CD4-positive, alpha-beta memory T cell (primary cell): ENCODE results near the gene USP17L13. TPM values are rescaled to one million over a fixed set of nuclear protein-coding genes. Genes with fewer than 3 reads are reported as not detected.
"Not testable (repeated sequence)": the region's sequence is repeated elsewhere in the genome, so short reads cannot be mapped to it uniquely, and the experiment has no call there.

Source experiments
- CTCF ChIA-PET: fragments of 350-600 bp; sonication (Branson Sonifier 250); formaldehyde crosslinking; loops from one replicate; lab custom pipeline; 2021; ENCODE audit warnings: inconsistent platforms; ENCODE audit not compliant: partially characterized antibody; lab: Charles Lee
- POLR2A ChIA-PET: fragments of 350-600 bp; sonication (Branson Sonifier 250); formaldehyde crosslinking; loops from one replicate; lab custom pipeline; 2021; ENCODE audit not compliant: partially characterized antibody; lab: Charles Lee
- DNase-seq, 5 donors: peaks; one replicate each; pipeline versions ENCODE4 v3.0.0 to v3.0.0-alpha.2; 2020 to 2022; ENCODE audit warnings: mixed read lengths in 1 of 5
- H3K27ac ChIP-seq: one replicate; pipeline ENCODE4 v1.7.0; 2013; ENCODE audit warnings: low read depth, low read length
- H3K27me3 ChIP-seq: 2 replicates; pipeline ENCODE4 v1.7.0; 2013; ENCODE audit warnings: mild to moderate bottlenecking, low read length, moderate library complexity; ENCODE audit not compliant: insufficient read depth
- H3K36me3 ChIP-seq: 2 replicates; pipeline ENCODE4 v1.7.0; 2013; ENCODE audit warnings: mild to moderate bottlenecking, low read length, moderate library complexity; ENCODE audit not compliant: insufficient read depth
- H3K4me1 ChIP-seq: 2 replicates; pipeline ENCODE4 v1.7.0; 2013; ENCODE audit warnings: mild to moderate bottlenecking, low read length, moderate library complexity; ENCODE audit not compliant: insufficient read depth
- H3K4me3 ChIP-seq, 2 donors: one replicate each; pipeline ENCODE4 v1.7.0; 2013; ENCODE audit warnings: low read length in 2 of 2, mild to moderate bottlenecking in 1 of 2
- H3K9me3 ChIP-seq, 2 donors: one replicate each; pipeline ENCODE4 v1.7.0; 2013; ENCODE audit warnings: low read length in 2 of 2, control low read depth in 1 of 2; ENCODE audit not compliant: control insufficient read depth in 1 of 2
- H3K27ac Mint-ChIP-seq, 7 donors: one replicate each; pipeline ENCODE4 v1.8.0; 2020 to 2021; ENCODE audit warnings: mixed read lengths in 7 of 7, mild to moderate bottlenecking in 6 of 7, inconsistent platforms in 3 of 7, moderate library complexity in 3 of 7
- H3K27me3 Mint-ChIP-seq, 2 donors: one replicate each; pipeline ENCODE4 v1.8.0; 2020 to 2021; ENCODE audit warnings: mixed read lengths in 2 of 2
- H3K36me3 Mint-ChIP-seq, 2 donors: one replicate each; pipeline ENCODE4 v1.8.0; 2020 to 2021; ENCODE audit warnings: mixed read lengths in 2 of 2, inconsistent platforms in 1 of 2, mild to moderate bottlenecking in 1 of 2
- H3K4me1 Mint-ChIP-seq, 4 donors: one replicate each; pipeline ENCODE4 v1.8.0; 2020 to 2021; ENCODE audit warnings: mixed read lengths in 4 of 4, mild to moderate bottlenecking in 1 of 4
- H3K4me3 Mint-ChIP-seq, 8 donors: one replicate each; pipeline ENCODE4 v1.8.0; 2020 to 2021; ENCODE audit warnings: mixed read lengths in 8 of 8, mild to moderate bottlenecking in 7 of 8, moderate library complexity in 6 of 8, inconsistent platforms in 3 of 8
- H3K9me3 Mint-ChIP-seq, 8 donors: one replicate each; pipeline ENCODE4 v1.8.0; 2020 to 2021; ENCODE audit warnings: mixed read lengths in 8 of 8, mild to moderate bottlenecking in 5 of 8, inconsistent platforms in 3 of 8, moderate library complexity in 1 of 8
- intact Hi-C: fragments of 100-400 bp; cut with micrococcal nuclease; formaldehyde crosslinking; loops from one replicate; pipeline ENCODE4 v1.15.1; 2023
- polyA plus RNA-seq, 2 donors: library from polyadenylated mRNA; unstranded; fragments of 300-500 nt; fragmentation: Illumina TruSeq; gene quantifications; one replicate each; pipeline ENCODE4 v1.2.3, GENCODE V29; 2021
- total RNA-seq, 2 experiments: library from RNA; stranded (reverse); gene quantifications; one replicate each; pipeline ENCODE4 v1.2.3, GENCODE V29; 2021

The USP17L13 gene
- total and polyA plus RNA-seq, 4 experiments from 2014 or later, result not detected

GRCh38 chr4:9271719-9272118 lies 47.0 kb downstream of the USP17L13 start:
- H3K27me3 Mint-ChIP-seq, H3K36me3 Mint-ChIP-seq, H3K9me3 ChIP-seq, H3K27ac Mint-ChIP-seq, H3K4me3 ChIP-seq, POLR2A ChIA-PET, H3K9me3 Mint-ChIP-seq, H3K4me3 Mint-ChIP-seq, CTCF ChIA-PET, H3K36me3 ChIP-seq, intact Hi-C loops, H3K27ac ChIP-seq, H3K4me1 Mint-ChIP-seq, H3K27me3 ChIP-seq, H3K4me1 ChIP-seq: not testable (repeated sequence)
- peak in 2 of 5 donors; percentile 6 to 41 for DNase-seq

Other genes with a start within 250 kb of the USP17L13 start
- gene FAM90A26, start 54.5 kb upstream of the USP17L13 start, total RNA-seq, result not detected
- gene FAM90A26, start 54.5 kb upstream of the USP17L13 start, polyA plus RNA-seq, result not detected
- gene USP17L10, start 14.2 kb upstream of the USP17L13 start, total RNA-seq, result not detected
- gene USP17L10, start 14.2 kb upstream of the USP17L13 start, polyA plus RNA-seq, result not detected
- gene USP17L11, start 9.5 kb upstream of the USP17L13 start, total RNA-seq, result not detected
- not detected for gene USP17L11, start 9.5 kb upstream of the USP17L13 start, polyA plus RNA-seq
- gene USP17L12, start 4.7 kb upstream of the USP17L13 start, total RNA-seq, result not detected
- gene USP17L12, start 4.7 kb upstream of the USP17L13 start, polyA plus RNA-seq, result not detected
- not detected for gene USP17L15, start 9.5 kb downstream of the USP17L13 start, total RNA-seq
- gene USP17L15, start 9.5 kb downstream of the USP17L13 start, polyA plus RNA-seq, result not detected
- gene USP17L17, start 19.0 kb downstream of the USP17L13 start, total RNA-seq, result not detected
- gene USP17L17, start 19.0 kb downstream of the USP17L13 start, polyA plus RNA-seq, result not detected
- gene USP17L18, start 23.7 kb downstream of the USP17L13 start, total RNA-seq, result not detected
- gene USP17L18, start 23.7 kb downstream of the USP17L13 start, polyA plus RNA-seq, result not detected
- gene USP17L19, start 28.5 kb downstream of the USP17L13 start, total RNA-seq, result not detected
- gene USP17L19, start 28.5 kb downstream of the USP17L13 start, polyA plus RNA-seq, result not detected
- not detected for gene USP17L20, start 33.2 kb downstream of the USP17L13 start, total RNA-seq
- gene USP17L20, start 33.2 kb downstream of the USP17L13 start, polyA plus RNA-seq, result not detected
- not detected for gene USP17L21, start 38.0 kb downstream of the USP17L13 start, total RNA-seq
- gene USP17L21, start 38.0 kb downstream of the USP17L13 start, polyA plus RNA-seq, result not detected
- not detected for gene USP17L22, start 42.7 kb downstream of the USP17L13 start, total RNA-seq
- not detected for gene USP17L22, start 42.7 kb downstream of the USP17L13 start, polyA plus RNA-seq
- gene USP17L24, start 100.3 kb downstream of the USP17L13 start, total RNA-seq, result not detected
- gene USP17L24, start 100.3 kb downstream of the USP17L13 start, polyA plus RNA-seq, result not detected
- gene USP17L25, start 105.0 kb downstream of the USP17L13 start, total RNA-seq, result not detected
- not detected for gene USP17L25, start 105.0 kb downstream of the USP17L13 start, polyA plus RNA-seq
- gene USP17L26, start 109.8 kb downstream of the USP17L13 start, total RNA-seq, result not detected
- not detected for gene USP17L26, start 109.8 kb downstream of the USP17L13 start, polyA plus RNA-seq
- not detected for gene USP17L5, start 114.5 kb downstream of the USP17L13 start, total RNA-seq
- gene USP17L5, start 114.5 kb downstream of the USP17L13 start, polyA plus RNA-seq, result not detected
- not detected for gene USP17L27, start 119.3 kb downstream of the USP17L13 start, total RNA-seq
- gene USP17L27, start 119.3 kb downstream of the USP17L13 start, polyA plus RNA-seq, result not detected
- not detected for gene USP17L28, start 124.0 kb downstream of the USP17L13 start, total RNA-seq
- not detected for gene USP17L28, start 124.0 kb downstream of the USP17L13 start, polyA plus RNA-seq
- not detected for gene USP17L29, start 128.7 kb downstream of the USP17L13 start, total RNA-seq
- gene USP17L29, start 128.7 kb downstream of the USP17L13 start, polyA plus RNA-seq, result not detected
- not detected for gene USP17L30, start 138.2 kb downstream of the USP17L13 start, total RNA-seq
- not detected for gene USP17L30, start 138.2 kb downstream of the USP17L13 start, polyA plus RNA-seq
- gene DEFB131A, start 219.5 kb downstream of the USP17L13 start, total RNA-seq, result not detected
- not detected for gene DEFB131A, start 219.5 kb downstream of the USP17L13 start, polyA plus RNA-seq